Ramos (cell line): ENCODE results near the gene ZFYVE28.

Experiments
- in situ Hi-C: fragments of 300-500 bp; cut with MboI; formaldehyde crosslinking; loops from one replicate; pipeline ENCODE4 v1.14.3; 2022; ENCODE audit warnings: low sequenced_read_pairs; ENCODE audit not compliant: unreplicated experiment

The ZFYVE28 gene

GRCh38 chr4:2356123-2357069, 62.0 kb downstream of the ZFYVE28 start:
- in situ Hi-C loops, result loop anchor here (10.0 kb wide), 1 partner anchor 132 kb away; no protein-coding TSS in a partner anchor

- in situ Hi-C loops, result loop anchor here (10.0 kb wide), 1 partner anchor 130 kb away; no protein-coding TSS in a partner anchor
These were observed 63.7 kb downstream of the ZFYVE28 start for GRCh38 chr4:2354760-2355159.

GRCh38 chr4:2354118-2354517, 64.3 kb downstream of the ZFYVE28 start:
- in situ Hi-C loops, result loop anchor here (10.0 kb wide), 1 partner anchor 129 kb away; no protein-coding TSS in a partner anchor

GRCh38 chr4:2353222-2354107, 65.0 kb downstream of the ZFYVE28 start:
- in situ Hi-C loops, result loop anchor here (10.0 kb wide), 1 partner anchor 129 kb away; no protein-coding TSS in a partner anchor

- in situ Hi-C loops, result loop anchor here (10.0 kb wide), 1 partner anchor 128 kb away; no protein-coding TSS in a partner anchor
These were observed 65.7 kb downstream of the ZFYVE28 start for GRCh38 chr4:2352729-2353221.

- in situ Hi-C loops, result loop anchor here (10.0 kb wide), 1 partner anchor 127 kb away; no protein-coding TSS in a partner anchor
These were observed 66.3 kb downstream of the ZFYVE28 start for GRCh38 chr4:2352171-2352570.

GRCh38 chr4:2350982-2351381, 67.5 kb downstream of the ZFYVE28 start:
- in situ Hi-C loops, result loop anchor here (10.0 kb wide), 1 partner anchor 126 kb away; no protein-coding TSS in a partner anchor

- in situ Hi-C loops, result no loop called here
These were observed 69.7 kb downstream of the ZFYVE28 start for GRCh38 chr4:2348786-2349185.

- in situ Hi-C loops, result no loop called here
These were observed 71.3 kb downstream of the ZFYVE28 start for GRCh38 chr4:2347190-2347589.

GRCh38 chr4:2343476-2343875, 75.0 kb downstream of the ZFYVE28 start:
- in situ Hi-C loops, result no loop called here

- in situ Hi-C loops, result no loop called here
These were observed 76.4 kb downstream of the ZFYVE28 start for GRCh38 chr4:2341911-2342652.

GRCh38 chr4:2341261-2341841, 77.1 kb downstream of the ZFYVE28 start:
- in situ Hi-C loops, result no loop called here

- in situ Hi-C loops, result no loop called here
These were observed 78.0 kb downstream of the ZFYVE28 start for GRCh38 chr4:2340272-2341061.

- in situ Hi-C loops, result no loop called here
These were observed 78.8 kb downstream of the ZFYVE28 start for GRCh38 chr4:2339458-2340271.

GRCh38 chr4:2338754-2339457, 79.5 kb downstream of the ZFYVE28 start:
- in situ Hi-C loops, result no loop called here

GRCh38 chr4:2337896-2338295, 80.5 kb downstream of the ZFYVE28 start:
- in situ Hi-C loops, result no loop called here

GRCh38 chr4:2337131-2337723, 81.2 kb downstream of the ZFYVE28 start:
- in situ Hi-C loops, result no loop called here
